ENCODE results near the gene OIT3. TPM values are rescaled to one million over a fixed set of nuclear protein-coding genes. Genes with fewer than 3 reads are reported as not detected.

The OIT3 gene
- total RNA-seq, 1 experiment from 2014 or later, result not detected

- no peak overlapping the region for H3K4me3 ChIP-seq (ENCODE audit: low read depth, low read length)
Measured at GRCh38 chr10:72862957-72863356, 30.6 kb upstream of the OIT3 start.

GRCh38 chr10:72875250-72876055 is 18.1 kb upstream of the OIT3 start:
- ChIA-PET CTCF (interaction anchor here (1.2 kb wide), 1 partner anchor 511 kb away, joined by 4 read pairs; no protein-coding TSS in a partner anchor), POLR2A (no interaction called here)
- no peak overlapping the region for H3K4me3 ChIP-seq (ENCODE audit: low read depth, low read length)
- Mint-ChIP-seq H3K36me3 (ENCODE audit: insufficient read depth, unreplicated experiment) (peaks cover 33% of the 10 kb centered on the region), H3K27me3 (ENCODE audit: insufficient read depth, unreplicated experiment) (no peaks in the 10 kb centered on the region), H3K4me1 (ENCODE audit: low read depth, unreplicated experiment) (no peaks in the 10 kb centered on the region), H3K27ac (ENCODE audit: unreplicated experiment) (no peak overlapping the region), H3K4me3 (ENCODE audit: unreplicated experiment) (no peak overlapping the region), H3K9me3 (ENCODE audit: unreplicated experiment) (peaks cover 18% of the 10 kb centered on the region)
- TF ChIP-seq CTCF (IDR thresholded peaks at IDR 0.05; ENCODE audit: insufficient read depth in 1 of 2, low read depth in 1 of 2, low read length in 1 of 2, severe bottlenecking in 1 of 2, unreplicated experiment in 1 of 2), result peak; percentile 67 to 69
- no TSS peak for BruUV-seq (replicated peaks)
- intact Hi-C loops (cut with micrococcal nuclease; ENCODE audit: unreplicated experiment), result loop anchor here (1.0 to 2.0 kb wide), 3 partner anchors 181 to 511 kb away; no protein-coding TSS in a partner anchor
- H3K9me3 ChIP-seq, result peaks cover 5% of the 10 kb centered on the region; the same call in 1 of the 2 replicates
- DNase-seq, result peak in 1 of 2 experiments; percentile 56
- H3K36me3 ChIP-seq (ENCODE audit: control insufficient read depth, insufficient read depth, low read length), result peaks cover 1% of the 10 kb centered on the region; the same call in 1 of the 2 replicates
- no peaks in the 10 kb centered on the region for H3K27me3 ChIP-seq (replicated peaks; ENCODE audit: control insufficient read depth, insufficient read depth, low read length)
- no peaks in the 10 kb centered on the region for H3K4me1 ChIP-seq

More at GRCh38 chr10:72862957-72863356, 30.6 kb upstream of the OIT3 start:
- Histone ChIP-seq H3K9me3 (no peaks in the 10 kb centered on the region; the same call in 1 of the 2 replicates), H3K4me1 (peaks cover 13% of the 10 kb centered on the region), H3K36me3 (ENCODE audit: control insufficient read depth, insufficient read depth, low read length) (no peaks in the 10 kb centered on the region), H3K27me3 (replicated peaks; ENCODE audit: control insufficient read depth, insufficient read depth, low read length) (no peaks in the 10 kb centered on the region)
- POLR2A ChIA-PET, result no interaction called here
- BruUV-seq (replicated peaks), result no TSS peak
- Mint-ChIP-seq H3K4me3 (ENCODE audit: unreplicated experiment) (no peak overlapping the region), H3K36me3 (ENCODE audit: insufficient read depth, unreplicated experiment) (peaks cover 25% of the 10 kb centered on the region), H3K27ac (ENCODE audit: unreplicated experiment) (peak overlapping the region; percentile 2), H3K4me1 (ENCODE audit: low read depth, unreplicated experiment) (peaks cover 8% of the 10 kb centered on the region), H3K9me3 (ENCODE audit: unreplicated experiment) (no peaks in the 10 kb centered on the region), H3K27me3 (ENCODE audit: insufficient read depth, unreplicated experiment) (no peaks in the 10 kb centered on the region)
- DNase-seq, result peak in 1 of 2 experiments; percentile 23
- CTCF ChIA-PET, result no interaction called here
- TF ChIP-seq CTCF (IDR thresholded peaks at IDR 0.05; ENCODE audit: insufficient read depth in 1 of 2, low read depth in 1 of 2, low read length in 1 of 2, severe bottlenecking in 1 of 2, unreplicated experiment in 1 of 2), result no peak
- intact Hi-C loops (cut with micrococcal nuclease; ENCODE audit: unreplicated experiment), result no loop called here

GRCh38 chr10:72879245-72879644 is 14.3 kb upstream of the OIT3 start:
- no peaks in the 10 kb centered on the region for H3K4me1 Mint-ChIP-seq (ENCODE audit: low read depth, unreplicated experiment)
- H3K27me3 Mint-ChIP-seq (ENCODE audit: insufficient read depth, unreplicated experiment), result no peaks in the 10 kb centered on the region
- H3K9me3 Mint-ChIP-seq (ENCODE audit: unreplicated experiment), result peaks cover 18% of the 10 kb centered on the region
- Histone ChIP-seq H3K4me3 (ENCODE audit: low read depth, low read length) (no peak overlapping the region), H3K27me3 (replicated peaks; ENCODE audit: control insufficient read depth, insufficient read depth, low read length) (no peaks in the 10 kb centered on the region), H3K36me3 (ENCODE audit: control insufficient read depth, insufficient read depth, low read length) (no peaks in the 10 kb centered on the region), H3K4me1 (no peaks in the 10 kb centered on the region), H3K9me3 (peaks cover 5% of the 10 kb centered on the region; the same call in 1 of the 2 replicates)
- ChIA-PET POLR2A (no interaction called here), CTCF (no interaction called here)
- intact Hi-C loops (cut with micrococcal nuclease; ENCODE audit: unreplicated experiment), result no loop called here
- peaks cover 33% of the 10 kb centered on the region for H3K36me3 Mint-ChIP-seq (ENCODE audit: insufficient read depth, unreplicated experiment)
- no peak for DNase-seq
- no peak overlapping the region for H3K27ac Mint-ChIP-seq (ENCODE audit: unreplicated experiment)
- no peak overlapping the region for H3K4me3 Mint-ChIP-seq (ENCODE audit: unreplicated experiment)
- no TSS peak for BruUV-seq (replicated peaks)
- TF ChIP-seq CTCF (IDR thresholded peaks at IDR 0.05; ENCODE audit: insufficient read depth in 1 of 2, low read depth in 1 of 2, low read length in 1 of 2, severe bottlenecking in 1 of 2, unreplicated experiment in 1 of 2), result no peak

Data from Caco-2 (cell line).